GM23338 (cell line): ENCODE data around the gene EXOC6B. TPM values are rescaled to one million over a fixed set of nuclear protein-coding genes. Genes with fewer than 3 reads are reported as not detected.

Experiments used
- ATAC-seq: fragments of 200-7000 bp; cut with Tn5 transposase; 3 replicates; pipeline ENCODE4 v1.9.1; 2020
- DNase-seq: peaks from one replicate; pipeline ENCODE4 v3.0.0-alpha.2; 2015; ENCODE audit warnings: low spot score
- H2AFZ ChIP-seq: fragments of 200-600 bp; sonication (generic); 2 replicates; pipeline ENCODE4 v1.8.0; 2016; ENCODE audit warnings: antibody characterized with exemption, mild to moderate bottlenecking, moderate library complexity
- H3F3A ChIP-seq: fragments of 200-600 bp; sonication (generic); replicated peaks from 2 replicates; pipeline ENCODE4 v1.8.0; 2017; ENCODE audit warnings: antibody characterized with exemption, mixed run types, low read depth
- H3K27ac ChIP-seq: fragments of 200-600 bp; sonication (generic); 2 replicates; pipeline ENCODE4 v1.6.1; 2016; ENCODE audit warnings: low read depth
- H3K27me3 ChIP-seq: fragments of 200-600 bp; sonication (generic); 2 replicates; pipeline ENCODE4 v1.8.0; 2016; ENCODE audit warnings: mild to moderate bottlenecking, mixed run types, moderate library complexity; ENCODE audit not compliant: insufficient read depth
- H3K36me3 ChIP-seq: fragments of 200-600 bp; sonication (generic); 2 replicates; pipeline ENCODE4 v1.8.0; 2016; ENCODE audit warnings: mild to moderate bottlenecking; ENCODE audit not compliant: insufficient read depth
- H3K4me1 ChIP-seq: fragments of 200-600 bp; sonication (generic); 2 replicates; pipeline ENCODE4 v1.8.0; 2016; ENCODE audit warnings: mild to moderate bottlenecking, moderate library complexity; ENCODE audit not compliant: insufficient read depth
- H3K4me2 ChIP-seq: fragments of 200-600 bp; sonication (generic); 2 replicates; pipeline ENCODE4 v1.7.1; 2017; ENCODE audit warnings: mixed run types
- H3K4me3 ChIP-seq: fragments of 200-600 bp; sonication (generic); 2 replicates; pipeline ENCODE4 v1.6.1; 2016; ENCODE audit warnings: mixed run types
- H3K79me2 ChIP-seq: fragments of 200-600 bp; sonication (generic); replicated peaks from 2 replicates; pipeline ENCODE4 v1.8.0; 2017; ENCODE audit warnings: mild to moderate bottlenecking; ENCODE audit not compliant: insufficient read depth
- H3K9me2 ChIP-seq: fragments of 200-600 bp; sonication (generic); 2 replicates; pipeline ENCODE4 v1.8.0; 2017; ENCODE audit not compliant: insufficient read depth
- H4K20me1 ChIP-seq: fragments of 200-600 bp; sonication (generic); replicated peaks from 2 replicates; pipeline ENCODE4 v1.8.0; 2017; ENCODE audit warnings: mild to moderate bottlenecking; ENCODE audit not compliant: insufficient read depth
- H3K27ac Mint-ChIP-seq: 2 replicates; pipeline ENCODE4 v1.8.0; 2020; ENCODE audit warnings: inconsistent platforms, mild to moderate bottlenecking, moderate library complexity, mixed read lengths
- H3K27me3 Mint-ChIP-seq: 3 replicates; pipeline ENCODE4 v1.8.0; 2022; ENCODE audit warnings: low read depth, mild to moderate bottlenecking, moderate library complexity, mixed read lengths, inconsistent platforms; ENCODE audit not compliant: insufficient read depth, poor library complexity
- H3K36me3 Mint-ChIP-seq: 3 replicates; pipeline ENCODE4 v1.8.0; 2021; ENCODE audit warnings: low read depth, mild to moderate bottlenecking, inconsistent platforms, moderate library complexity, mixed read lengths
- H3K4me1 Mint-ChIP-seq: 3 replicates; pipeline ENCODE4 v1.8.0; 2020; ENCODE audit warnings: mild to moderate bottlenecking, inconsistent platforms, mixed read lengths
- H3K4me3 Mint-ChIP-seq: 3 replicates; pipeline ENCODE4 v1.8.0; 2021; ENCODE audit warnings: moderate library complexity, mild to moderate bottlenecking, inconsistent platforms, mixed read lengths
- H3K9me3 Mint-ChIP-seq: 3 replicates; pipeline ENCODE4 v1.8.0; 2020; ENCODE audit warnings: moderate library complexity, mild to moderate bottlenecking, inconsistent platforms, mixed read lengths
- CTCF ChIP-seq, 2 experiments: fragments of 200-600 bp in 1 of 2; sonication (generic) in 1 of 2; conservative IDR thresholded peaks; 2 replicates each; pipeline versions ENCODE4 v1.5.1 to v1.6.1; 2016 to 2017; ENCODE audit warnings: antibody characterized with exemption in 2 of 2, low read depth in 2 of 2, mild to moderate bottlenecking in 2 of 2, moderate library complexity in 1 of 2
- EZH2phosphoT487 ChIP-seq: fragments of 200-600 bp; sonication (generic); IDR thresholded peaks from one replicate; pipeline ENCODE4 v1.8.1; 2018; ENCODE audit warnings: antibody characterized with exemption; ENCODE audit not compliant: unreplicated experiment
- REST ChIP-seq: IDR thresholded peaks from one replicate; pipeline ENCODE4 v1.6.1; 2018; ENCODE audit warnings: antibody characterized with exemption; ENCODE audit not compliant: unreplicated experiment
- STAT1 ChIP-seq: IDR thresholded peaks from one replicate; pipeline ENCODE4 v1.6.1; 2016; ENCODE audit warnings: antibody characterized with exemption; ENCODE audit not compliant: unreplicated experiment
- ZNF462 ChIP-seq: fragments of 250-450 bp; sonication (Bioruptor Pico); IDR thresholded peaks from 2 replicates; pipeline ENCODE4 v1.5.0; 2020; ENCODE audit warnings: mild to moderate bottlenecking, moderate library complexity
- polyA plus RNA-seq: library from polyadenylated mRNA; unstranded; fragments of >200 nt; fragmentation: Nextera tagmentation; extraction: Ambion mirVana; gene quantifications from 2 replicates; pipeline ENCODE4 v1.2.1, GENCODE V29; 2016
- total RNA-seq: library from RNA; depleted of rRNA; stranded (reverse); fragments of >200 nt; shearing (Covaris generic); gene quantifications from 2 replicates; pipeline ENCODE4 v1.2.3, GENCODE V29; 2014

The EXOC6B gene
- total and polyA plus RNA-seq, 2 experiments from 2014 or later: 7.2 to 45.9 TPM

- no peak overlapping the region for H3K4me2 ChIP-seq
- H3K4me1 Mint-ChIP-seq: peaks cover 4% of the 10 kb centered on the region
- H2AFZ ChIP-seq: no peak overlapping the region
- no peak for ATAC-seq
- peaks cover 5% of the 10 kb centered on the region for H3K27me3 Mint-ChIP-seq
- H3K4me3 Mint-ChIP-seq: no peak overlapping the region
- peaks cover 8% of the 10 kb centered on the region; the same call in 1 of the 2 replicates for H3K9me2 ChIP-seq
- no peaks in the 10 kb centered on the region for H3K9me3 Mint-ChIP-seq
- no peak overlapping the region for H3K27ac Mint-ChIP-seq
- H3K27me3 ChIP-seq: no peaks in the 10 kb centered on the region
- no peaks in the 10 kb centered on the region for H4K20me1 ChIP-seq
- no peaks in the 10 kb centered on the region for H3K36me3 Mint-ChIP-seq
- H3F3A ChIP-seq: no peaks in the 10 kb centered on the region
- no peak for DNase-seq
- H3K4me3 ChIP-seq: no peak overlapping the region
- no peaks in the 10 kb centered on the region for H3K79me2 ChIP-seq
- H3K27ac ChIP-seq: no peak overlapping the region
- no peak for TF ChIP-seq STAT1
- TF ChIP-seq REST: peak; percentile 67
- no peaks in the 10 kb centered on the region for H3K36me3 ChIP-seq
- peaks cover 3% of the 10 kb centered on the region; the same call in 1 of the 2 replicates for H3K4me1 ChIP-seq
These were observed 20.6 kb upstream of the EXOC6B start for GRCh38 chr2:72846171-72847095.

- Mint-ChIP-seq H3K4me3 (no peak overlapping the region), H3K9me3 (no peaks in the 10 kb centered on the region), H3K4me1 (peaks cover 4% of the 10 kb centered on the region), H3K27me3 (peaks cover 3% of the 10 kb centered on the region), H3K27ac (no peak overlapping the region), H3K36me3 (no peaks in the 10 kb centered on the region)
- Histone ChIP-seq H3K27me3 (no peaks in the 10 kb centered on the region), H3K9me2 (peaks cover 2% of the 10 kb centered on the region; the same call in 1 of the 2 replicates), H3K27ac (no peak overlapping the region), H3K4me3 (no peak overlapping the region), H3K36me3 (no peaks in the 10 kb centered on the region), H4K20me1 (no peaks in the 10 kb centered on the region), H3K4me1 (peaks cover 3% of the 10 kb centered on the region; the same call in 1 of the 2 replicates), H3K79me2 (no peaks in the 10 kb centered on the region), H2AFZ (no peak overlapping the region), H3K4me2 (no peak overlapping the region), H3F3A (no peaks in the 10 kb centered on the region)
- 0 out of 2 replicates have a peak, but pooled peaks have one; percentile 32 for TF ChIP-seq ZNF462
- no peak for TF ChIP-seq EZH2phosphoT487
- TF ChIP-seq CTCF (conservative IDR thresholded peaks at IDR 0.05; ENCODE audit: low read depth in 2 of 2): peak; percentile 46 to 51; a peak in 3 of 4 replicates
- ATAC-seq (peak; percentile 93), DNase-seq (peak; percentile 72)
These were observed 17.5 kb upstream of the EXOC6B start for GRCh38 chr2:72843301-72843700.
